Prostate gland (tissue), 2 donors: ENCODE measurements around the gene ZP2.

Experiments
- POLR2A ChIP-seq: fragments of 450-650 bp; IDR thresholded peaks from one replicate; pipeline ENCODE4 v1.6.1; 2016; ENCODE audit warnings: antibody characterized with exemption, mild to moderate bottlenecking
- POLR2AphosphoS5 ChIP-seq: sonication (generic); formaldehyde crosslinking; IDR thresholded peaks from one replicate; pipeline ENCODE4 v1.6.1; 2017; ENCODE audit warnings: antibody characterized with exemption
- TF ChIP-seq, protein P1 (sequence below), 4 experiments: fragments of 200-600 bp in 2 of 4; fragments of 450-650 bp in 2 of 4; sonication (generic) in 2 of 4; IDR thresholded peaks; 1 replicate in 3 of 4; 2 replicates in 1 of 4; pipeline ENCODE4 v1.5.1; 2016 to 2019; ENCODE audit warnings: antibody characterized with exemption in 4 of 4, mild to moderate bottlenecking in 2 of 4, moderate library complexity in 2 of 4

- TF ChIP-seq POLR2AphosphoS5 (no peak), POLR2A (no peak)
- TF ChIP-seq, protein P1, sequence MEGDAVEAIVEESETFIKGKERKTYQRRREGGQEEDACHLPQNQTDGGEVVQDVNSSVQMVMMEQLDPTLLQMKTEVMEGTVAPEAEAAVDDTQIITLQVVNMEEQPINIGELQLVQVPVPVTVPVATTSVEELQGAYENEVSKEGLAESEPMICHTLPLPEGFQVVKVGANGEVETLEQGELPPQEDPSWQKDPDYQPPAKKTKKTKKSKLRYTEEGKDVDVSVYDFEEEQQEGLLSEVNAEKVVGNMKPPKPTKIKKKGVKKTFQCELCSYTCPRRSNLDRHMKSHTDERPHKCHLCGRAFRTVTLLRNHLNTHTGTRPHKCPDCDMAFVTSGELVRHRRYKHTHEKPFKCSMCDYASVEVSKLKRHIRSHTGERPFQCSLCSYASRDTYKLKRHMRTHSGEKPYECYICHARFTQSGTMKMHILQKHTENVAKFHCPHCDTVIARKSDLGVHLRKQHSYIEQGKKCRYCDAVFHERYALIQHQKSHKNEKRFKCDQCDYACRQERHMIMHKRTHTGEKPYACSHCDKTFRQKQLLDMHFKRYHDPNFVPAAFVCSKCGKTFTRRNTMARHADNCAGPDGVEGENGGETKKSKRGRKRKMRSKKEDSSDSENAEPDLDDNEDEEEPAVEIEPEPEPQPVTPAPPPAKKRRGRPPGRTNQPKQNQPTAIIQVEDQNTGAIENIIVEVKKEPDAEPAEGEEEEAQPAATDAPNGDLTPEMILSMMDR (IDR thresholded peaks at IDR 0.05): no peak
These were observed 18.4 kb downstream of the ZP2 start for GRCh38 chr16:21192991-21193390.
